ENCODE measurements around the gene OSMR. TPM values are rescaled to one million over a fixed set of nuclear protein-coding genes. Genes with fewer than 3 reads are reported as not detected.

The OSMR gene
- total and polyA plus RNA-seq, 2 of the 13 experiments (the other 11 are each of a cell fraction or from before 2014, with no cell fraction given): 21.3 to 86.5 TPM

- TF ChIP-seq, protein P1, sequence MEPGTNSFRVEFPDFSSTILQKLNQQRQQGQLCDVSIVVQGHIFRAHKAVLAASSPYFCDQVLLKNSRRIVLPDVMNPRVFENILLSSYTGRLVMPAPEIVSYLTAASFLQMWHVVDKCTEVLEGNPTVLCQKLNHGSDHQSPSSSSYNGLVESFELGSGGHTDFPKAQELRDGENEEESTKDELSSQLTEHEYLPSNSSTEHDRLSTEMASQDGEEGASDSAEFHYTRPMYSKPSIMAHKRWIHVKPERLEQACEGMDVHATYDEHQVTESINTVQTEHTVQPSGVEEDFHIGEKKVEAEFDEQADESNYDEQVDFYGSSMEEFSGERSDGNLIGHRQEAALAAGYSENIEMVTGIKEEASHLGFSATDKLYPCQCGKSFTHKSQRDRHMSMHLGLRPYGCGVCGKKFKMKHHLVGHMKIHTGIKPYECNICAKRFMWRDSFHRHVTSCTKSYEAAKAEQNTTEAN (CRISPR knock-in tag; conservative IDR thresholded peaks at IDR 0.05): no peak
- TF ChIP-seq ZNF816 (CRISPR knock-in tag; IDR thresholded peaks at IDR 0.05; ENCODE audit: borderline replicate concordance): no peak
- no peak for TF ChIP-seq MZF1 (CRISPR knock-in tag; IDR thresholded peaks at IDR 0.05; ENCODE audit: borderline replicate concordance)
- no peak for TF ChIP-seq SPEN (CRISPR knock-in tag; IDR thresholded peaks at IDR 0.05; ENCODE audit: low read depth)
- no peak for TF ChIP-seq ZNF263 (CRISPR knock-in tag; IDR thresholded peaks at IDR 0.05)
- TF ChIP-seq CBX1 (IDR thresholded peaks at IDR 0.05; ENCODE audit: low read depth): no peak
- no peak for TF ChIP-seq SP1 (IDR thresholded peaks at IDR 0.05)
- TF ChIP-seq SP1 (CRISPR knock-in tag; IDR thresholded peaks at IDR 0.05): no peak
- TF ChIP-seq ZNF761 (CRISPR knock-in tag; conservative IDR thresholded peaks at IDR 0.05): no peak
Observed at GRCh38 chr5:38929838-38930237, 84.0 kb downstream of the OSMR start (continued).

- Histone ChIP-seq H2AFZ (ENCODE audit: low read length) (no peak overlapping the region), H3K4me1 (ENCODE audit: insufficient read depth, low read length) (no peaks in the 10 kb centered on the region), H3K4me3 (replicated peaks in 1 of 3; ENCODE audit: insufficient read depth in 1 of 3, low read depth in 2 of 3, low read length in 3 of 3) (no peak overlapping the region), H3K9ac (ENCODE audit: insufficient read depth, low read depth, low read length) (no peak overlapping the region), H3K27me3 (ENCODE audit: control insufficient read depth in 1 of 2, insufficient read depth in 2 of 2, low read length in 2 of 2) (no peaks in the 10 kb centered on the region), H3K4me2 (ENCODE audit: low read depth, low read length) (no peak overlapping the region), H3K9me3 (ENCODE audit: low read length) (no peaks in the 10 kb centered on the region), H3K27ac (ENCODE audit: extremely low read length, insufficient read depth, low read length) (no peak overlapping the region), H4K20me1 (ENCODE audit: insufficient read depth, low read length) (no peaks in the 10 kb centered on the region), H3K79me2 (ENCODE audit: insufficient read depth, low read length) (no peaks in the 10 kb centered on the region), H3K36me3 (replicated peaks in 1 of 2; ENCODE audit: control insufficient read depth in 1 of 2, insufficient read depth in 2 of 2, low read length in 2 of 2) (peaks cover 6 to 40% of the 10 kb centered on the region in 2 experiments; a peak in 4 of 5 replicates)
- no peak for FAIRE-seq
- 94% methylated on average over 4 of the region's 4 CpGs for WGBS (ENCODE audit: low lambda C conversion rate)
- no peak for DNase-seq (ENCODE audit: low spot score)
- in situ Hi-C loops (cut with HindIII; ENCODE audit: extremely low pct_ligation_motif_present, low pct_unique_long_range_greater_than_20kb) (no loop called here), intact Hi-C loops (cut with micrococcal nuclease; ENCODE audit: unreplicated experiment) (no loop called here)
- no TSS peak for BruUV-seq (replicated peaks)
- CTCF ChIA-PET (ENCODE audit: low intra/inter-chr PET ratio, low total read pairs): no interaction called here
- POLR2A ChIA-PET: no interaction called here
- no peak for ATAC-seq
- TF ChIP-seq ZIK1 (CRISPR knock-in tag; IDR thresholded peaks at IDR 0.05; ENCODE audit: borderline replicate concordance, low read depth) (no peak), ZNF343 (CRISPR knock-in tag; IDR thresholded peaks at IDR 0.05) (no peak), KLF11 (CRISPR knock-in tag; IDR thresholded peaks at IDR 0.05) (no peak), SSRP1 (CRISPR knock-in tag; IDR thresholded peaks at IDR 0.05) (no peak), CBFB (CRISPR knock-in tag; IDR thresholded peaks at IDR 0.05) (no peak)
- TF ChIP-seq, protein P2, sequence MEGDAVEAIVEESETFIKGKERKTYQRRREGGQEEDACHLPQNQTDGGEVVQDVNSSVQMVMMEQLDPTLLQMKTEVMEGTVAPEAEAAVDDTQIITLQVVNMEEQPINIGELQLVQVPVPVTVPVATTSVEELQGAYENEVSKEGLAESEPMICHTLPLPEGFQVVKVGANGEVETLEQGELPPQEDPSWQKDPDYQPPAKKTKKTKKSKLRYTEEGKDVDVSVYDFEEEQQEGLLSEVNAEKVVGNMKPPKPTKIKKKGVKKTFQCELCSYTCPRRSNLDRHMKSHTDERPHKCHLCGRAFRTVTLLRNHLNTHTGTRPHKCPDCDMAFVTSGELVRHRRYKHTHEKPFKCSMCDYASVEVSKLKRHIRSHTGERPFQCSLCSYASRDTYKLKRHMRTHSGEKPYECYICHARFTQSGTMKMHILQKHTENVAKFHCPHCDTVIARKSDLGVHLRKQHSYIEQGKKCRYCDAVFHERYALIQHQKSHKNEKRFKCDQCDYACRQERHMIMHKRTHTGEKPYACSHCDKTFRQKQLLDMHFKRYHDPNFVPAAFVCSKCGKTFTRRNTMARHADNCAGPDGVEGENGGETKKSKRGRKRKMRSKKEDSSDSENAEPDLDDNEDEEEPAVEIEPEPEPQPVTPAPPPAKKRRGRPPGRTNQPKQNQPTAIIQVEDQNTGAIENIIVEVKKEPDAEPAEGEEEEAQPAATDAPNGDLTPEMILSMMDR (CRISPR knock-in tag; IDR thresholded peaks at IDR 0.05): no peak
- TF ChIP-seq, protein P3, sequence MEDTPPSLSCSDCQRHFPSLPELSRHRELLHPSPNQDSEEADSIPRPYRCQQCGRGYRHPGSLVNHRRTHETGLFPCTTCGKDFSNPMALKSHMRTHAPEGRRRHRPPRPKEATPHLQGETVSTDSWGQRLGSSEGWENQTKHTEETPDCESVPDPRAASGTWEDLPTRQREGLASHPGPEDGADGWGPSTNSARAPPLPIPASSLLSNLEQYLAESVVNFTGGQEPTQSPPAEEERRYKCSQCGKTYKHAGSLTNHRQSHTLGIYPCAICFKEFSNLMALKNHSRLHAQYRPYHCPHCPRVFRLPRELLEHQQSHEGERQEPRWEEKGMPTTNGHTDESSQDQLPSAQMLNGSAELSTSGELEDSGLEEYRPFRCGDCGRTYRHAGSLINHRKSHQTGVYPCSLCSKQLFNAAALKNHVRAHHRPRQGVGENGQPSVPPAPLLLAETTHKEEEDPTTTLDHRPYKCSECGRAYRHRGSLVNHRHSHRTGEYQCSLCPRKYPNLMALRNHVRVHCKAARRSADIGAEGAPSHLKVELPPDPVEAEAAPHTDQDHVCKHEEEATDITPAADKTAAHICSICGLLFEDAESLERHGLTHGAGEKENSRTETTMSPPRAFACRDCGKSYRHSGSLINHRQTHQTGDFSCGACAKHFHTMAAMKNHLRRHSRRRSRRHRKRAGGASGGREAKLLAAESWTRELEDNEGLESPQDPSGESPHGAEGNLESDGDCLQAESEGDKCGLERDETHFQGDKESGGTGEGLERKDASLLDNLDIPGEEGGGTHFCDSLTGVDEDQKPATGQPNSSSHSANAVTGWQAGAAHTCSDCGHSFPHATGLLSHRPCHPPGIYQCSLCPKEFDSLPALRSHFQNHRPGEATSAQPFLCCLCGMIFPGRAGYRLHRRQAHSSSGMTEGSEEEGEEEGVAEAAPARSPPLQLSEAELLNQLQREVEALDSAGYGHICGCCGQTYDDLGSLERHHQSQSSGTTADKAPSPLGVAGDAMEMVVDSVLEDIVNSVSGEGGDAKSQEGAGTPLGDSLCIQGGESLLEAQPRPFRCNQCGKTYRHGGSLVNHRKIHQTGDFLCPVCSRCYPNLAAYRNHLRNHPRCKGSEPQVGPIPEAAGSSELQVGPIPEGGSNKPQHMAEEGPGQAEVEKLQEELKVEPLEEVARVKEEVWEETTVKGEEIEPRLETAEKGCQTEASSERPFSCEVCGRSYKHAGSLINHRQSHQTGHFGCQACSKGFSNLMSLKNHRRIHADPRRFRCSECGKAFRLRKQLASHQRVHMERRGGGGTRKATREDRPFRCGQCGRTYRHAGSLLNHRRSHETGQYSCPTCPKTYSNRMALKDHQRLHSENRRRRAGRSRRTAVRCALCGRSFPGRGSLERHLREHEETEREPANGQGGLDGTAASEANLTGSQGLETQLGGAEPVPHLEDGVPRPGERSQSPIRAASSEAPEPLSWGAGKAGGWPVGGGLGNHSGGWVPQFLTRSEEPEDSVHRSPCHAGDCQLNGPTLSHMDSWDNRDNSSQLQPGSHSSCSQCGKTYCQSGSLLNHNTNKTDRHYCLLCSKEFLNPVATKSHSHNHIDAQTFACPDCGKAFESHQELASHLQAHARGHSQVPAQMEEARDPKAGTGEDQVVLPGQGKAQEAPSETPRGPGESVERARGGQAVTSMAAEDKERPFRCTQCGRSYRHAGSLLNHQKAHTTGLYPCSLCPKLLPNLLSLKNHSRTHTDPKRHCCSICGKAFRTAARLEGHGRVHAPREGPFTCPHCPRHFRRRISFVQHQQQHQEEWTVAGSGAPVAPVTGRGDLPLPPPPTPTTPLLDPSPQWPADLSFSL (CRISPR knock-in tag; IDR thresholded peaks at IDR 0.05): no peak
Observed at GRCh38 chr5:38931731-38932130, 85.9 kb downstream of the OSMR start.
